Activated CD4-positive, alpha-beta T cell treated with anti-CD3 and anti-CD28 coated beads for 36 hours (primary cell): Measurements from ENCODE around the gene SUCNR1. TPM values are rescaled to one million over a fixed set of nuclear protein-coding genes. Genes with fewer than 3 reads are reported as not detected.
A peak's percentile ranks its signal among the peaks of the same experiment; 100 is the strongest.
"Not testable (repeated sequence)": the region's sequence is repeated elsewhere in the genome, so short reads cannot be mapped to it uniquely, and the experiment has no call there.

Experiments
- ATAC-seq: fragments of 200-7000 bp; cut with Tn5 transposase; one replicate; pipeline ENCODE4 v1.10.0; 2021; ENCODE audit warnings: mild to moderate bottlenecking, moderate library complexity
- CTCF ChIA-PET: fragments of 350-600 bp; sonication (Branson Sonifier 250); formaldehyde crosslinking; loops from one replicate; lab custom pipeline; 2021; ENCODE audit warnings: antibody characterized with exemption; lab: Charles Lee
- POLR2A ChIA-PET: fragments of 350-600 bp; sonication (Branson Sonifier 250); formaldehyde crosslinking; loops from one replicate; lab custom pipeline; 2021; ENCODE audit warnings: antibody characterized with exemption, inconsistent platforms; lab: Charles Lee
- DNase-seq: peaks from one replicate; pipeline ENCODE4 v3.0.0-alpha.2; 2020
- H3K27ac Mint-ChIP-seq: one replicate; pipeline ENCODE4 v1.8.0; 2021; ENCODE audit warnings: mixed read lengths
- H3K27me3 Mint-ChIP-seq: one replicate; pipeline ENCODE4 v1.8.0; 2021; ENCODE audit warnings: mixed read lengths
- H3K36me3 Mint-ChIP-seq: one replicate; pipeline ENCODE4 v1.8.0; 2021; ENCODE audit warnings: low read depth, mixed read lengths
- H3K4me1 Mint-ChIP-seq: one replicate; pipeline ENCODE4 v1.8.0; 2021; ENCODE audit warnings: mixed read lengths
- H3K4me3 Mint-ChIP-seq: one replicate; pipeline ENCODE4 v1.8.0; 2021; ENCODE audit warnings: mild to moderate bottlenecking, moderate library complexity, mixed read lengths
- H3K9me3 Mint-ChIP-seq: one replicate; pipeline ENCODE4 v1.8.0; 2021; ENCODE audit warnings: low read depth, mixed read lengths
- intact Hi-C, 2 experiments: fragments of 100-400 bp; cut with DNase I in 1 of 2; cut with micrococcal nuclease in 1 of 2; formaldehyde crosslinking; loops; one replicate each; pipeline versions ENCODE4 v1.14.2 to v1.15.1; 2022 to 2024; cut with DNase I, micrococcal nuclease
- total RNA-seq, 2 experiments: library from RNA; stranded (reverse); gene quantifications; one replicate each; pipeline ENCODE4 v1.2.3, GENCODE V29; 2021

SUCNR1 gene
- total RNA-seq, 2 experiments from 2014 or later = not detected

GRCh38 chr3:151919030-151919328 is 45.5 kb downstream of the SUCNR1 start:
- ATAC-seq = no peak

DNA sequence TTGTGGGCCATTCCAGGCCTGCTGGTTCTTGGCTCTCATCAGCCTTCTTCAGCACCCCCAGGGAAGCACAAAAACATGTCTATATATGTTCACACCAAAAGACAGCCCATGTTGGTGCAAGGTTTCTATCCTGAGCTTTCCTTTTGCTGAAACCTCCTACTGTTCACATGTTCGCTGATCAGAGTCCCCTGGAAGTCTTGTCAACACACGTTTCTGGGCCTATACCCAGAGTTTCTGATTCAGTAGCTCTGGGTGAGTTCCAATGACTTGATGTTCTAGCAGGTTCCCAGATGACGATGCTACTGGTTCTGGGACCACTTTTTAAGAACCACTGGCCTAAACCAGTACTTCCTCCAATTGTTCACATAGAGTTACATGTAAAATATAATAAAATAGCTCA is 46.0 kb downstream of the SUCNR1 start:
- CTCF ChIA-PET = interaction anchor here (1.0 to 2.0 kb wide), 11 partner anchors 8 to 752 kb away, joined by 3 to 11 read pairs (median 5); partner anchors contain the start of gene P2RY13
- H3K36me3 Mint-ChIP-seq = no peaks in the 10 kb centered on the region
- H3K4me1 Mint-ChIP-seq = peaks cover 2% of the 10 kb centered on the region
- no peaks in the 10 kb centered on the region for H3K9me3 Mint-ChIP-seq
- no peak for ATAC-seq
- POLR2A ChIA-PET = no interaction called here
- intact Hi-C loops = loop anchor here (2.0 to 10.0 kb wide), 5 partner anchors 455 to 755 kb away; partner anchors contain the start of gene IGSF10 (in 1 of the 2)
- H3K27ac Mint-ChIP-seq = no peak overlapping the region
- no peak overlapping the region for H3K4me3 Mint-ChIP-seq
- no peak for DNase-seq
- H3K27me3 Mint-ChIP-seq = no peaks in the 10 kb centered on the region

More at GRCh38 chr3:151919030-151919328, 45.5 kb downstream of the SUCNR1 start:
- Mint-ChIP-seq H3K27me3 (no peaks in the 10 kb centered on the region), H3K36me3 (no peaks in the 10 kb centered on the region), H3K4me1 (no peaks in the 10 kb centered on the region), H3K9me3 (no peaks in the 10 kb centered on the region), H3K27ac (no peak overlapping the region), H3K4me3 (no peak overlapping the region)
- CTCF ChIA-PET = interaction anchor here (0.7 to 2.0 kb wide), 17 partner anchors 11 to 751 kb away, joined by 3 to 11 read pairs (median 4); partner anchors contain the start of gene P2RY13
- no peak for DNase-seq
- POLR2A ChIA-PET = no interaction called here
- intact Hi-C loops = loop anchor here (2.0 to 10.0 kb wide), 5 partner anchors 454 to 754 kb away; partner anchors contain the start of gene IGSF10 (in 1 of the 2)

DNA sequence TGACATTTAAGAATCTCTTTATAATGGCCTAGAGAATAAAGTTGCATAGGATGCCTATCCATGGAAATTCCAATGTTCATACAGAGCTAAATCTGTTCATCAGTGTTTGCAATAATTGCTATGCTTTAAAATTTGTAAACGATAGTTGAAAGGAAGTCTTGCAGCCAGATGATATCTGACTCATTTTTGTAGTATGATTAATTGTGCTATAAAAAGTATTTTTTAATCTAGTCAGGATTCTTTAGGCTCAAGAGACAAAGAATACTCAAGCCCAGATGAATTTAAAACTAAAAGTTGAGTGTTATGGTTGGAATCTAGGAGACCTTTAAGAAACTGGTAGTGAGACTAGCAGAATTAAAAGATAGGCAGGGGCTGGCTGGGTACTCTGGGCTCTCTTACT is 50.5 kb downstream of the SUCNR1 start:
- H3K36me3 Mint-ChIP-seq = no peaks in the 10 kb centered on the region
- ATAC-seq (no peak), DNase-seq (no peak)
- no peak overlapping the region for H3K27ac Mint-ChIP-seq
- no peaks in the 10 kb centered on the region for H3K27me3 Mint-ChIP-seq
- intact Hi-C loops = no loop called here
- no peak overlapping the region for H3K4me3 Mint-ChIP-seq
- ChIA-PET CTCF (no interaction called here), POLR2A (no interaction called here)
- peaks cover 2% of the 10 kb centered on the region for H3K4me1 Mint-ChIP-seq
- no peaks in the 10 kb centered on the region for H3K9me3 Mint-ChIP-seq

- H3K36me3 Mint-ChIP-seq = no peaks in the 10 kb centered on the region
- no peak for DNase-seq
- intact Hi-C loops = no loop called here
- peaks cover 2% of the 10 kb centered on the region for H3K4me1 Mint-ChIP-seq
- no peak overlapping the region for H3K4me3 Mint-ChIP-seq
- ChIA-PET POLR2A (no interaction called here), CTCF (interaction anchor here (1.6 kb wide), 1 partner anchor 26 kb away, joined by 4 read pairs; no protein-coding TSS in a partner anchor)
- no peaks in the 10 kb centered on the region for H3K9me3 Mint-ChIP-seq
- no peak for ATAC-seq
- H3K27me3 Mint-ChIP-seq = no peaks in the 10 kb centered on the region
- no peak overlapping the region for H3K27ac Mint-ChIP-seq
These were observed 51.3 kb downstream of the SUCNR1 start for GRCh38 chr3:151924753-151925152.

DNA sequence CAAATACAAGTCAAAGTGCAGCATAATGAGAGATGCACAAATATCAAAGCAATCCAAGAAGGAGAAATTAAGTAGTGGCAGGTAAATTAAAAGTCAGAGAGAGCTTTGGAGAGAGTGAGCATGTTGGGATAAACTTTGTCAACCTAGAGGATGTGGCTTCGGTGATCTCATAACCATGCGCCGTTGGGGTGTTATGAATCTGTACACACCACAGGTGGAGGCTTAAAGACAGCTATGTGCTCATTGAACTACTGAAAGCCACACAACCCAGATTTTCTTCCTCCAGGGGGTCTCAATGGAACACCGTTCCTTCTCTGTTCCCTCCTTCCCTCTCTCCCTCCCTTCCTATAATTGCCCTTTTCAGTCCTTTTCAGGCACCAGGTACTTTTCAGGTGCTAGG is 52.0 kb downstream of the SUCNR1 start:
- intact Hi-C loops = no loop called here
- DNase-seq = peak; percentile 53
- no peaks in the 10 kb centered on the region for H3K9me3 Mint-ChIP-seq
- no peaks in the 10 kb centered on the region for H3K27me3 Mint-ChIP-seq
- H3K36me3 Mint-ChIP-seq = no peaks in the 10 kb centered on the region
- ATAC-seq = peak; percentile 77
- ChIA-PET POLR2A (interaction anchor here (0.6 kb wide), 1 partner anchor 1550 kb away, joined by 3 read pairs; no protein-coding TSS in a partner anchor), CTCF (interaction anchor here (1.6 kb wide), 1 partner anchor 25 kb away, joined by 4 read pairs; no protein-coding TSS in a partner anchor)
- H3K4me3 Mint-ChIP-seq = no peak overlapping the region
- no peak overlapping the region for H3K27ac Mint-ChIP-seq
- H3K4me1 Mint-ChIP-seq = peaks cover 2% of the 10 kb centered on the region

- intact Hi-C loops = no loop called here
- ChIA-PET CTCF (interaction anchor here (1.6 kb wide), 1 partner anchor 25 kb away, joined by 4 read pairs; no protein-coding TSS in a partner anchor), POLR2A (interaction anchor here (0.6 kb wide), 1 partner anchor 1550 kb away, joined by 3 read pairs; no protein-coding TSS in a partner anchor)
- no peak for ATAC-seq
- no peak for DNase-seq
- no peaks in the 10 kb centered on the region for H3K9me3 Mint-ChIP-seq
- H3K4me3 Mint-ChIP-seq = no peak overlapping the region
- peaks cover 2% of the 10 kb centered on the region for H3K4me1 Mint-ChIP-seq
- H3K27me3 Mint-ChIP-seq = no peaks in the 10 kb centered on the region
- H3K27ac Mint-ChIP-seq = no peak overlapping the region
- H3K36me3 Mint-ChIP-seq = no peaks in the 10 kb centered on the region
These were observed 52.4 kb downstream of the SUCNR1 start for GRCh38 chr3:151925876-151926275.

DNA sequence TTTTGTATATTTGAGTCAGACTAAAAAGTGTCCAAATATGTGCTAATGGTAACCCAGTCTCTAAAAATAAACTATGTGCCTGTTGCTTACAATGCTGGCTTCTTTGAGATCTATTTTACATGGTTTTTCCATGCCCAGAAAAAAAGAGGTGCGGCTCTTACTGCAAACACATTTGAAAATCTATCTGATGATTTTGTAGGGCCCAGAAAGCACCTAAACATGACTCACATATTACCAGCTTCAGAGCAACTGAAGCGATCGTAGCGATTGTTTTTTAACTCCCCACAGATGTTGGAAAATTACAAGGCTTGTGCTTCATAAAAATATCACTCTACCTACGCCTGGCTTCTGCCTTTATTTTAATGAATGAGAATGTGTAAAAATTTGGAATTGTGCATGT is 53.5 kb downstream of the SUCNR1 start:
- H3K4me3 Mint-ChIP-seq = no peak overlapping the region
- H3K36me3 Mint-ChIP-seq = no peaks in the 10 kb centered on the region
- CTCF ChIA-PET = interaction anchor here (0.7 kb wide), 1 partner anchor 31 kb away, joined by 3 read pairs; no protein-coding TSS in a partner anchor
- DNase-seq = no peak
- intact Hi-C loops = no loop called here
- POLR2A ChIA-PET = no interaction called here
- ATAC-seq = no peak
- H3K27ac Mint-ChIP-seq = no peak overlapping the region
- H3K4me1 Mint-ChIP-seq = peaks cover 2% of the 10 kb centered on the region
- no peaks in the 10 kb centered on the region for H3K27me3 Mint-ChIP-seq
- no peaks in the 10 kb centered on the region for H3K9me3 Mint-ChIP-seq

- CTCF ChIA-PET, POLR2A ChIA-PET, ATAC-seq, DNase-seq, intact Hi-C loops, H3K9me3 Mint-ChIP-seq, H3K4me3 Mint-ChIP-seq, H3K27me3 Mint-ChIP-seq, H3K27ac Mint-ChIP-seq, H3K4me1 Mint-ChIP-seq, H3K36me3 Mint-ChIP-seq: not testable (repeated sequence)
These were observed 54.6 kb downstream of the SUCNR1 start for GRCh38 chr3:151927915-151928525.

GRCh38 chr3:151931171-151931570 is 57.7 kb downstream of the SUCNR1 start:
- no peak for ATAC-seq
- POLR2A ChIA-PET = no interaction called here
- Mint-ChIP-seq H3K9me3 (no peaks in the 10 kb centered on the region), H3K36me3 (no peaks in the 10 kb centered on the region), H3K4me3 (no peak overlapping the region), H3K27me3 (no peaks in the 10 kb centered on the region), H3K4me1 (no peaks in the 10 kb centered on the region), H3K27ac (no peak overlapping the region)
- intact Hi-C loops = no loop called here
- CTCF ChIA-PET = no interaction called here
- DNase-seq = no peak

- DNase-seq (no peak), ATAC-seq (no peak)
- Mint-ChIP-seq H3K9me3 (no peaks in the 10 kb centered on the region), H3K4me1 (no peaks in the 10 kb centered on the region), H3K4me3 (no peak overlapping the region), H3K27me3 (no peaks in the 10 kb centered on the region), H3K36me3 (no peaks in the 10 kb centered on the region), H3K27ac (no peak overlapping the region)
- ChIA-PET POLR2A (no interaction called here), CTCF (no interaction called here)
- intact Hi-C loops = no loop called here
These were observed 59.9 kb downstream of the SUCNR1 start for GRCh38 chr3:151933234-151933853.
